ENCODE results near the gene PCSK2.

DNA sequence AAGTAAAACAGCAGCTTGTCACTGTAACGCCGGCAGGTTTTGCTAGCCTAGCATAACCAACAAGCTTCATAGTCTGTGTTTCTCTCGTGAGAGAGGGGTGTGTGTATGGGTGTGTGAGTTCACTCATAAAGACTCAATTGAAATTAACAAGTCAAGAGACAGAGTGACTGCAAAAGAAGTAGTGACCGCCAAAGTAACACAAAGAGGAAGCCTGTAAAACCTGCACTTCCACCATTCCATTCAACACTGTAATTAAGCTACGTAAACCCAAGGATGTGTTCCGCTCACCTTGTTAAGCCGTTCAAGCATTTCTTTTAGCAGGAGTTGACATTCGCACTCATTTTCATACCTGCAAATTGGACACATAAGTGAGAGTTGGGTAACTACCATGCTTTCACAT is 297.7 kb downstream of the PCSK2 start:
- TF ChIP-seq, protein P1, sequence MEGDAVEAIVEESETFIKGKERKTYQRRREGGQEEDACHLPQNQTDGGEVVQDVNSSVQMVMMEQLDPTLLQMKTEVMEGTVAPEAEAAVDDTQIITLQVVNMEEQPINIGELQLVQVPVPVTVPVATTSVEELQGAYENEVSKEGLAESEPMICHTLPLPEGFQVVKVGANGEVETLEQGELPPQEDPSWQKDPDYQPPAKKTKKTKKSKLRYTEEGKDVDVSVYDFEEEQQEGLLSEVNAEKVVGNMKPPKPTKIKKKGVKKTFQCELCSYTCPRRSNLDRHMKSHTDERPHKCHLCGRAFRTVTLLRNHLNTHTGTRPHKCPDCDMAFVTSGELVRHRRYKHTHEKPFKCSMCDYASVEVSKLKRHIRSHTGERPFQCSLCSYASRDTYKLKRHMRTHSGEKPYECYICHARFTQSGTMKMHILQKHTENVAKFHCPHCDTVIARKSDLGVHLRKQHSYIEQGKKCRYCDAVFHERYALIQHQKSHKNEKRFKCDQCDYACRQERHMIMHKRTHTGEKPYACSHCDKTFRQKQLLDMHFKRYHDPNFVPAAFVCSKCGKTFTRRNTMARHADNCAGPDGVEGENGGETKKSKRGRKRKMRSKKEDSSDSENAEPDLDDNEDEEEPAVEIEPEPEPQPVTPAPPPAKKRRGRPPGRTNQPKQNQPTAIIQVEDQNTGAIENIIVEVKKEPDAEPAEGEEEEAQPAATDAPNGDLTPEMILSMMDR (IDR thresholded peaks at IDR 0.05; ENCODE audit: low read length), result no peak
- no peak for TF ChIP-seq EZH2 (optimal IDR thresholded peaks at IDR 0.05; ENCODE audit: low read depth, low read length)
